Measurements from ENCODE around the gene MFAP3.

The MFAP3 gene

DNA sequence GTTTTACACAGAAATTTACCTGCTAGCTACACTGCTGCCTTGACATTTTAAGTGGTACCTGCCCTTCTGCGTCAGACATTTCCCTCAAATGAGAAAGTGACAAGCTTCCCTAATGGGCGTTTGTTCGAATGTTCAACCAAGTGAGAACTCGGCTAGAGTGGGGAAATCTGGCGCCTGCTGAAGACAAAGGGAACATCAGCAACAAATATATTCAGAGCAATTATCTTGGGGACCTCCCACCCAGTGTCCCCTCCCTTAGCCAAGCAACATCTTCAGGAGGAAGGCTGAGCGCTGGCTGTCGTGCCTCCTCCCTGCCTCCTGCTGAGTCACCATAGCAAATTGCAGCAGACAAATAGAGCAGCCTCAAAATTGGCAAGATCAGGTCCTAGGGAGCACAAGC lies 57.1 kb downstream of the MFAP3 start:
- peak; percentile 40 for DNase-seq

- DNase-seq: no peak
Observed at GRCh38 chr5:154097031-154097430, 58.3 kb downstream of the MFAP3 start.

GRCh38 chr5:154098465-154098864 lies 59.7 kb downstream of the MFAP3 start:
- no peak for DNase-seq

DNA sequence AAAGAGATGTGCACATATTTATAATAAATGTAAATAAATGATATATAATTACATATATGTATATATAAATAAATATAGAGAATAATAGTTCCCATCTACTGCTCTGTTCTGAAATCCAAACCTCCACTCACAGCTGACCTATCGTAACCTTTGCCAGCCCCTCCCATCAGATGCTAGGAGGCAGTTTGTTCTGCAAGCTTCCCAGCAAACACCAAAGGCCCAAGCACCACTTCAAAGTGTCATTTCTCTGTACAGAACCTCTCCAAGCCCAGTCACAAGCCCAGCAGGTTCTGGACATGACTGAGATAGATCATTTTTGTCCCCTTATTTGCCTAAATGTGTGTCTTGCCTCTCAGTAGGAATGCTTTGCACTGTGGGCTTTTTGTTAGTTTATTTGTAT lies 62.4 kb downstream of the MFAP3 start:
- peak; percentile 36 for DNase-seq

DNA sequence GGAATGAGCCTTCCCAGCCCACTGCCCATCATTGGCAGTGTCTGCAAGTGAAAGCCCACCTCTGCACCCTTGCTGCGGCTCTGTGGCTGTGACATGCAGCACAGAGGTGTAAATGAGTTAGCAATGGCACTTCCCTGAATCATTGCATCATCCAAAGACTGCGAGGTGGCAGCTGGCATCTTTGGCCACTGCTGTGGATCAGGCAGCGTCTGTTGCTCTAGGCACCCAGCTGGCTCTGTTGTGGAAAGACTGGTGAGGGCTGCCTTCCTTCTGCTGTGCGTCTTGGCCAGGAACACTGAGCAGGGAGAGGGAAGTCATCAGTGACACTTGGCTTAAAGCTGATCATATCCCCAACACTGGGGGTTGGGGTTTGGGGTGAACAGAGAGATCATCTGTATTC lies 64.5 kb downstream of the MFAP3 start:
- DNase-seq: no peak

Data from NCI-H510A treated with DMSO at 0.1 percent for 48 hours (cell line).